ENCODE results near the gene RGS7.

GRCh38 chr1:241309651-241310050, 47.4 kb downstream of the RGS7 start:
- no peak for TF ChIP-seq POLR2A (IDR thresholded peaks at IDR 0.05; ENCODE audit: low read depth)
- no peak for TF ChIP-seq CTCF (IDR thresholded peaks at IDR 0.05)
- TF ChIP-seq POLR2AphosphoS5 (IDR thresholded peaks at IDR 0.05) = no peak

All from esophagus muscularis mucosa (tissue), 3 donors.